ENCODE measurements around the gene KLHL13. TPM values are rescaled to one million over a fixed set of nuclear protein-coding genes. Genes with fewer than 3 reads are reported as not detected.
"Not testable (repeated sequence)": the region's sequence is repeated elsewhere in the genome, so short reads cannot be mapped to it uniquely, and the experiment has no call there.

KLHL13 gene
- total RNA-seq, 1 donor from 2014 or later = 1.2 TPM

DNA sequence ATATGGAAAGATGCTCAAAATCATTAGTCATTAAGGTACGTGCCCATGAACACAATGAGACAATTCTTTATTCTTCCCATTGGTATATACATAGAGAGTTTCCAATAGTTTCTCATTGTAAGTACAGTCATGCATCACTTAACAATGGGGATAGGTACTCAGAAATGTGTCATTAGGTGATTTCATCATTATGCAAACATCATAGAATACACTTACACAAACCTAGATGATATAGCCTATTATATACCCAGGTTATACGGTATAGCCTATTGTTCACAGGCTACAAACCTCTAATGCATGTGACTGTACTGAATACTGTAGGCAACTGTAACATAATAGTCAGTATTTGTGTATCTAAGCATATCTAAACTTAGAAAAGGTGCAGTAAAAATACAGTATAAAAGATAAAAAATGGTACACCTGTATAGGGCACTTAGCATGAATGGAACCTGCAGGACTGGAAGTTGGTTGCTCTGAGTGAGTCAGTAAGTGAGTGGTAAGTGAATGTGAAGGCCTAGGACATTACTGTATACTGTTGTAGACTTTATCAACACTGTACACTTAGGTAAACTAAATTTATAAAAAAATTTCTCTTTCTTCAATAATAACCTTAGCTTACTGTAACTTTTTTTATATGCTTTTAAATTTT, 49.6 kb downstream of the KLHL13 start:
- DNase-seq = no peak

DNA sequence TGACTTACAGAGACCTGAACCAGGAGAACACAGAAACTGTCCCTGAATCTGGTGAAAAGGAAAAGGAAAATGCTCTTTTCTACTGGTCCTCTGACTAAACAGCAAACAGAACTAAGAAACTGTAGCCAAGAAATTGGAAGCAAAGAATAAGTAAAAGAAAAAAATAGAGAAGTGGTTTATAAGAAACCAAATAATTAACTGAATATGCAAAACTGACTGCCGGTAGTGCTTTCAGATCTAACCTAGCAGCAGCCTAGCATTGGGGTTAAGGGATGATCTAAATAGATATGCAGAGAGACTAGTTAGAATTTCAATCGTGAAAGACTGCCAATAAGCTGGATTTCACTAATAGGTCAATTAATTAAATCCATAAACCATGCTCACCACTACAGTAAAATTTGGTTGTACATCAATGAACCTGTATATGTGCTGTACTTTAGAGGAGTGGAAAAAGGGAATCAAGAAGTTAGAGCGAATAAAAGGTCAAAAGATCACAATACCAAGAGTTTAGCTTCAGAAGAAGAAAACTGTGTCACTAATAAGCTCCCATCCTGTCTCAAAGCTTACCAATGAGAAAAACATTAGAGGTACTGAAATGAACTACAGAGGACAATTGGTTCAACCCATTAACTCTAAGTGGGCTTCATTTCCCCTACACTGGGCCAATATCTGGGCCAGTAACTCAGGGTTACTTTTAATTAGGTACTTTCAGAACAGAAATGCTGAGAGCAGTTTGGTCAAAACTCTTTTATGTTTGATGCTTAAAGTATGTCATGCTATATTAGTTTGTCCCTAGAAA, 53.6 kb downstream of the KLHL13 start:
- no peak for DNase-seq

DNA sequence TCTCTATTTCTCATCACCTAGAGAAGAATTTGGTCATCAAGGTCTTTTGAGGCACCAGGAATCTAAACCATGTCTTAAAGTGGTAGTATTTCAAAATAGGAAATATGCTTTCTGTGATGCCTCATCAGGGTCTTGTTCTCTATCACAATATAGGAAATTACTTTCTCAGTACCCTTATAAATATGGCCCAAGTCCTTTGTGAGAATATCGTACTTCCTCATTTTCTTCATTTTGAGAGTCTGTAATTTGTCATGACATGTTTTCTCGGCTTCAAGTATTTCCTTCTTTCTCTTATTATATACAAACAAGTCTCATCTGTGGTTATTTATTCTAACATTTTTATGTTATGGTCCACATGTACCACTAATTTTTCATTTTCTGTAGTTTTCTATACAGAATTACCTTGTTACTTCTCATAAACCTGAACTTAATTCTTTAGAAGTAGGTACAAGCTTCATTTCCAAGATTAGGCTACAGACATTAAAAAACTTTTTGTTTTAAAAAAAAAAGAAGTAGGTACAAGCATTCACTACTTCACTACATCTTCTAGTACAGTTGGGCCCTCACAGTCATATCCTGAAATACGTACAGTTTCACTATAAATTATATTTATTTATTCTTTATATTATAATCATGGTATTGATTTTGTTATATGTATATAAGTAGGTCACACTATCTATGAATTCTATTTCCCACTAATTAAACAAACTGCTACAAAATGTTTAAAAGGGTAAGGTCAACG, 54.4 kb downstream of the KLHL13 start:
- DNase-seq = no peak

DNA sequence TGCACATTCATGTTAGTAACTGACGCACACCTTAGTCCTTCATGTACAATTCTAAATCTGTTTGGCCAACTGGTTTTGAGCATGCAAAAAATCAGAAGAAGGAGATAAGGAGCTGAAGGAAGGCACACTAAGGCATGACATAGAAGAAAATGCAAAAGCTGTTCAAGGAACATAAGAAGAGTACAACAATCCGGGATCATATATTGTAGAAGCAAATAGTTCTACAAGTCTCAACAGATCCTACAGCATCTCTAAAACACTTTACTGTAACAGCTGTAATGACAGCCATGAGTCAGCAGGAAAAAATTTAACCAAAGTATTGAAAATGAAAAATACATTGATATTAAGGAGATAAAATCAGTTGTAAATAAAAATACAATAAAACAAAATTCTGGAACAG, 57.7 kb downstream of the KLHL13 start:
- DNase-seq = no peak

DNA sequence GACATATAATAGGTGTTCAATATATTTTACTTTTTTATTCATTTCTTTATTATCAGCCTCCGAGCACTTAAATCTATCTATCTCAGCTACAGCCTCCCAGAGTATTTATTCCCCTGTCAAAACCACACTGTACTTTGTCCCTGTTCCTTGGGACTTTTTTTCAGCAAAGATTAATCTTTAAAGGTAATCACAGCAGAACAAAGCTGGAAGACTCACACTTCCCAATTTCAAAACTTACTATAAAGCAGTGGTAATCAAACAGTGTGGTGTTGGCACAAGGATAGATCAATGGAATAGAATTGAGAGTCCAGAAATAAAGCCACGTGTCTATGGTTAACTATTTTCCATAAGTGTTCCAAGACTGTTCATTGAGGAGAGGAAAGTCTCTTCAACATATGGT, 59.7 kb downstream of the KLHL13 start:
- DNase-seq = no peak

DNA sequence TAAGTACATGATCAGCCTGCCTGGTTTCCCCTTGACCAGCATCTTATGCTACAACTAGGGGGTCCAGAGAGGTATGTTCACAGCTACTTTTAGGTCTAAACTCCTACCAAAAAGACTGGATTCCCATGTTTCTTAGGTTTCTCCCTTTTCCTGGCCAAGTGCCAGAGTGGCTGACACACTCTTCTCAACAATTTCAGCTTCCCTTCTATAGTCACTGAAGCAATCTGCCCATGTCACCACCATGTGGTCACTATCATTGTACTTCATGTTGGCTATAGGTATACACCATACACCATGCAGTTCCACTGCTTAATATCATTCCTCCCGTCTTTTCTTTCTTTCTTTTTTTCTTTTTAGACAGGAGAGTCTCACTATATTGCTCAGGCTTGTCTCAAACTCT, 66.9 kb downstream of the KLHL13 start:
- peak; percentile 0 for DNase-seq

DNA sequence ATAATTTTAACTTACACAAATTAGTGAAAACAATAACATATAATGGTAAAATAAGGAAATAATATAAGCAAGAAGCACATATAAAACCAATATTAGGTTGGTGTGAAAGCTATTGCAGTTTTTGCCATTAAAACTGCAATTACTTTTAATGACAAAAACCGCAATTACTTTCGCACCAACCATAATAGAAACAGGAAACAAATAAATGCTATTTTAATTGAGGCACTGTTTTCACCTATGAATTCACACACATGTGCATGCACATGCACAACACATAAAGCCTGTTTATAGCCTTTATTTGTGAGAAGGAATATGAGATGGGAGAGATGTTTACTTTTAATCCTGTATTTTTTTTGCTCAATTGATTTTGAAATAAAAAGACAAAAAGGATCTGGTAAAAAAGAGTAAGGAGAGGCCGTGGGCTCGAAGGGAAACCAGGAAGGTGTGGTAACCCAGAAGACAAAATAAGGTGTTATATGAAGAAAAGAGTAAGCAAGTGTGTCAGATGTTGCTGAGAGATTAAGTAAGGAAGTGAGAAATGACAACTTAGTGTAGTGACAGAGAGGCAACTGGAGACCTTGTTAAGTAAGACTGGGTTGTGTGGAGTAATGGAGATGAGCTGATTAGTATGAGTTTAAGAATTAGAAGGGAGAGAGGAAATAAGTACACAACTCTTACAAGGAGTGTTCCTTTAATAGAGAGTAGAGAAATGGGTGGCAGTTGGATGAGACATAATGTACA, 69.0 kb downstream of the KLHL13 start:
- DNase-seq = no peak

DNA sequence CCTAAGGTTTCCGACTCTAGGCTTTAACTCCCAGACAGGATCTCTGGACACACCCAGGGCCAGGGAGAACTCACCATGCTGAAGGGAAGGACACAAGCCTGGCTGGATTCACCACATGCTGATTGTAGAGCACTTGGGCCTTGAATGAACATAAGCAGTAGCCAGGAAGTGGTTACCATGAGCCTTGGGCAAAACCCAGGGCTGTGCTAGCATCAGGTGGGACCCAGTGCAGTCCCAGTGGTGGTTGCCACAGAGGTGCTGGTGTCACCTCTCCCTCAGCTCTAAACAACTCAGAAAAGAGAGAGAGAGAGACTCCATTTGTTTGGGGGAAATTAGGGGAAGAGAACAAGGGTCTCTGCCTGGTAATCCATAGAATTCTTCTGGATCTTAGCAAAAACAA, 77.0 kb downstream of the KLHL13 start:
- no peak for DNase-seq

DNA sequence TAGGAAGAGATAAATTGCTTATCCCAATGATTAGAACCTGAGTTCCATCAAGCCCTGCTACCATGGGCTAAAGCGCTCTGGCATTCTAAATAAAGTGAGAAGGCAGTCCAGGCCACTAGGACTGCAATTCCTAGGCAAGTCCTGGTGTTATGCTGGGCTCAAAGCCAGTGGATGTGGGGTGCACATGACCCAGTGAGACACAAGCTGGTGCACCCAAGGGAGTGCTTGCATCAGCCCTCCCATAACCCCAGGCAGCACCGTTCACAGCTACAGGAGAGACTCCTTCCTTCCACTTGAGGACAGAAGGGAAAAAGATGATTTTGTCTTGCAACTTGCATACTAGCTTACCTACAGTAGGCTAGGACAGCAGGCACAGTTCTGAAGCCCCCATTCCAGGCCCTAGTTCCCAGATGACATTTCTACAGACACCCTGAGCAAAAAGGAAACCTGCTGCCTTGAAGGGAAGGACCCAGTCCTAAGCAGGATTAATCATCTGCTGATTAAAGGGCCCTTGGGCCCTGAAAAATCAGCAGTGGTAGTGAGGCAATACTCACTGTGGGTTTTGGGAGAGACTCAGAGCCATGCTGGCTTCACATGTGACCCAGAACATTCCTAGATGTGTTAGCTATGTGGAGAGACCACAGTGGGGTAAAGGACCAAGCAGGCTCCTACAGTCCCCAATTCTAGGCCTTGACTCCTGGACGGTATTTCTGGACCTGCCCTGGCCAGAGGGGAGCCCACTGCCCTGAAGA, 77.8 kb downstream of the KLHL13 start:
- no peak for DNase-seq

DNA sequence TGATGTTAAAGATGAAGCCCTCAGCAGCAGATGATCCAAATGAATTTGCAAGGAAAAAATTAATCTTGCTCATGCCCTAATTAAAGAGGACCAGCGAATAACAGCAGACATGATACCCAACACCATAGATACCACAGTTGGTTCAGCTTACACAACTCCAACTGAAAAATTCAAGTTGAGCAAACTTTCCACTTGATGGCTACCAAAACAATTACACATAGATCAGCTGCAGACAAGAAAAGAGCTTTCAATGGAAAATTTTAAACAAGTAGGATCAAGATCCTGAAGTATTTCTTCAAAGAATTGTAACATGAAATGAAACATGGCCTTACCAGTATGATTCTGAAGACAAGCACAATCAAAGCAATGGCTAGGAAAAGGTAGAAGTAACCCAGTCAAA, 90.0 kb downstream of the KLHL13 start:
- no peak for DNase-seq

DNA sequence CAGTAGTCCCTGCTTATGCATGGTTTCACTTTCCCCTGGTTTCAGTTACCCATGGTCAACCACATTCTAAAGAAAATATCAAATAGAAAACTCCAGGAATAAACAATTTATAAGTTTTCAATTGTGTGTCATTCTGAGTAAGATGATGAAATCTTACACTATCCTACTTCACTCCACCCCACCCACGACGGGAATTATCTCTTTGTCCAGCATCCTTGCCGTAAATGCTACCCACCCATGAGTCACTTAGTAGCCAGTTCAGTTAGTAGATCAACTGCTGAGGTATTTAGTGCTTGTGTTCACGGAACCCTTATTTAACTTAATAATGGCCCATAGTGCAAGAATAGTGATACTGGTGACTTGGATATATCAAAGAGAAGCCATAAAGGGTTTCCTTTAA, 91.4 kb downstream of the KLHL13 start:
- no peak for DNase-seq

DNA sequence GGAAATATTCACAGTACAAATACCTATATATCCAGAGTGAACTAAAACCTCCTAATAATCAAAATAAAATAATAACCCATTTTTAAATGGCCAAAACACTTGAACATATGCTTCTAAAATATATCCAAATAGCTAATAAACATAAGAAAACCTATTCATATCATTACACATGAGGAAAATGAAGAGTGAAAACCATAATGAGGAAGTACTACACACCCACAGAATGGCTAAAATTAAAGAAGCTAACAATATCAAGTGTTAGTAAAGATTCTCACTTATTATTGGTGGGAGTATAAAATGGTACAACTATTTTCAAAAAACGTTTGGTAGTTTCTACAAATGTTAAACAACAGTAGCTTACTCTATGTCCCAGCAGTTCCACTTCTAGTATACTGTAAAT, 92.1 kb downstream of the KLHL13 start:
- DNase-seq = no peak

DNA sequence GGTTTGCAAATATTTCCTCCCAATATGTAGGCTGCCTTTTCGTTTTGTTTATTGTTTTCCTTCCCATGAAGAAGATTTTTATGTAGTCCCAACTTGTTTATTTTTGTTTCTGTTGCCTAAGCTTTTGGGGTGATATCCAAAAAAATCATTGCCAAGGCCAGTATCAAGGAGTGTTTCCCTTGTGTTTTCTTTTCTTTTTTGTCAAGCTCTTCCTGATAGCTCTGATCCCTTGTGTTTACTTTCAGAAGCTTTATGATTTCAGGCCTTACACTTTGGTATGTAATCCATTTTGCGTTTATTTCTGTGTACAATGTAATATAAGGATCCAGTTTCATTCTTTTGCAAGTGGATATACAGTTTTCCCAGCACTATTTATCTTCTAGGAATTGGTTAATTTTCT, 93.9 kb downstream of the KLHL13 start:
- no peak for DNase-seq

DNA sequence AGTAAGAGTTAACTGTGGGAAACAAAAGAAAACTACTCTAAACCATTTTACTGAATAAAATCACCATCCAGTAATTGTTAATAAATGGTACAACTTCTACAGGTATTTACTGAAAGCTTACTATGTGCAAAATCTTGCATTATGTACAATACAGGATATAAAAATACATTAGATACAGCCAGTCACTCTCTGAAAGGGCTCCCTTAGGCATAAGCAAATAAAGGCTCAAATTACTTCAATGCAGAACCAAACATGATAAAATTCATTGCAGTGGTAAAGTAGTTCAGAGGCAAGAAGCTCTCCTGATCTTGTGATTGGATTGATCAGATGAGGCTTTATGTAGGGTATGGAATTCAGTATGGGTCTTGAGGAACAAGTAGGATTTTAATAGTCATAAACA, 100.2 kb downstream of the KLHL13 start:
- no peak for DNase-seq

DNA sequence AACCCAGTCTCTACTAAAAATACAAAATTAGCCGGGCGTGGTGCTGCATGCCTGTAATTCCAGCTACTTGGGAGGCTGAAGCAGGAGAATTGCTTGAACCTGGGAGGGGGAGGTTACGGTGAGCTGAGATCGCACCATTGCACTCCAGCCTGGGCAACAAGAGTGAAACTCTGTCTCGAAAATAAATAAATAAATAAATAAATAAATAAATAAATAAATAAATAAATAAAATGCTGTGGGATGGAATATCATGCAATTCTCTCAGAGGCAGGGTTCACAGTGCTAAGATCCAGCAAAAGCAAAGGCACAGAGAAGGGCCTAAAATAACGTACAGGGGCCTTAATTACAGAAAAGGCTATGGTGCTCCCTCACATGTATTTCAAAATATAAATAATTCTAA, 114.2 kb downstream of the KLHL13 start:
- not testable (repeated sequence) for DNase-seq

DNA sequence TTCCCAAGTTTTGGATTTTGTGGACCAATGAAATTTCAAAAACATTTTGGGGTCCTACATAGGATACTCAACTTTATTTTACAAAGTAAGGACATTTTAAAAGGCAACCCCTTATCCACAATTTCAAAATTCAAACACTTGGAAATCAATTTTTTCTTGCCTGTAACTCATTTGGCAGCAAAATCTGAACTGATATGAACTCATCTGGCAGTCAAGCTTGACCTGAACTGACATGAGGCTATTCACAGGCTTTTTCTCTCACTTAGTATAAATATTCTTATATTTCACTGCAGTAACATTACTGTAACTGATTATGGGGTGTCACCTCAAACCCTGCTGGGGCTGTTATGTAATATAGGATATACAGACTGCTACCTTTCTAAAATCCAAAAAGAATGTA, 116.1 kb downstream of the KLHL13 start:
- DNase-seq = no peak

DNA sequence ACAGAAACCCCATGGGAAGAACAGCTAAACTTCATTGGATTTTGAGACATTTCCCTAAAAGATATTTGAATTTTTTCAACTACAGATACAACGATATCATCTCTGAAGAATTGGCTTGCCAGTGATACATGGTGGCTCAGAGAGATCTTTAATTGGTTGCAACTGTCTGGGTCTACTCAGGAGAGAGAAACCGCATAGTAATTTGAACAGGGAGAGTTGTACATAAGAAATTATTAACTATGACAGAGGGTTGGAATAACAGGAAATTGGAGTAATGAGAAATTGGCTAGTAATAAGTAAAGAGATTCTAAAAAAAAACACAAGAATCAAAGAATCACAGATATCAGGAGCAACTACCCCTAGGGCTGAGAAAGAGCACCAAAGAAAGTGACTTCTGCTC, 118.4 kb downstream of the KLHL13 start:
- DNase-seq = no peak

DNA sequence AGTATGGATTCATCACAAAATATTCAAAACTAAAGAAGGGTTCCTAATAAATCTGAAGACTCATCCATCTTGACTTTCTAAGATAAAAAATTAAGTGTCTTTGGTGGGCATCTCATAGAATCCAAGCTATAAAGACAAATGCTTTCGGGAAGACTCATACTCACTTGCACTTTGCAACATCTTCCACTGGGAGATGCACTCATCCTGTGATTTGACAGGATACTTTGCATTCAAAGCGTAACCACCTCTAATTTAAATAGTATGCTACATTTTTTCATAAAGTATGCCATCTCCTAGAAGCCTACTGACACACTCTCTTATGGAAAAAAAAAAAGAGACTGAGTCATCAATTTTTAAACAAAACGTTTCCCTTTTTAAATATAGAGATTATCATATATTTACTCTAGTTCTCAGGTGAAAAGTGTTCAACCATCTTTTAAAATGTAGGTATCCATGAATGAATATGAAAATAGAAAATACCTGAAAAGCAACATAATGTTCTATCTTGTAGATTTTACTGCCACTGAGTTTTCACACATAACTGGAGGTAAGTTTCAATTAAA, 119.6 kb downstream of the KLHL13 start:
- DNase-seq = peak; percentile 19

DNA sequence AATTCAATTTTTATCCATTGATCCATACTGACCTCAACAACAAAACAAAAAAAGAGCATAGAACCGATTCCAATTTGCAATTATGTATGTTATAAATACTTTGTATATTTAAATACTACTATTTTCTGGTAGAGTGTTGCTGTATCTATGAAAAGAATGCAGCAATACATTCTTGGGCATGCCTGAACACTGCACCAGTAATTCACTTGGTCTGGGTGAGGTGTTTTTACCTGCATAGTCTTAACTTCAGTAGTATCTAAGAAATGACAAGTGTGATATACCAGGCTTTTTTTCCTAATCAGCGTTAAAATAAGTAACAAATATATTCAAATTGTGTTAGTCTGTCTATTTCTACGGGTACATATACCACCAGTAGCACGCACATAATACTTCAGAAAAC, 120.2 kb downstream of the KLHL13 start:
- no peak for DNase-seq

DNA sequence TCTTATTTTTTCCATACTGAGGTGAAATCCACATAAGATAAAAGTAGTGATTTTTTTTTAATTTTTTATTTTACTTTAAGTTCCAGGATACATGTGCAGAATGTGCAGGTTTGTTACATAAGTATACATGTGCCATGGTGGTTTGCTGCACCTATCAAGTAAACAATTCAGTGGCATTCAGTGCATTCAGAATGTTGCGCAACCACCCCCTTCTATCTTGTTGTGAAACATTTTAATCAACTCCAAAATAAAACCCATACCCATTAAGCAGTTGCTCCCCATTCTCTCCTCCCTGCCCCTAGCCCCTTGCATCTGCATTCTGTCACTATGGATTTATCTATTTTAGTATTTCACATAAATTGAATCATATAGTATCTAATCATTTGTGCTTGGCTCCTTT, 121.2 kb downstream of the KLHL13 start:
- DNase-seq = no peak

DNA sequence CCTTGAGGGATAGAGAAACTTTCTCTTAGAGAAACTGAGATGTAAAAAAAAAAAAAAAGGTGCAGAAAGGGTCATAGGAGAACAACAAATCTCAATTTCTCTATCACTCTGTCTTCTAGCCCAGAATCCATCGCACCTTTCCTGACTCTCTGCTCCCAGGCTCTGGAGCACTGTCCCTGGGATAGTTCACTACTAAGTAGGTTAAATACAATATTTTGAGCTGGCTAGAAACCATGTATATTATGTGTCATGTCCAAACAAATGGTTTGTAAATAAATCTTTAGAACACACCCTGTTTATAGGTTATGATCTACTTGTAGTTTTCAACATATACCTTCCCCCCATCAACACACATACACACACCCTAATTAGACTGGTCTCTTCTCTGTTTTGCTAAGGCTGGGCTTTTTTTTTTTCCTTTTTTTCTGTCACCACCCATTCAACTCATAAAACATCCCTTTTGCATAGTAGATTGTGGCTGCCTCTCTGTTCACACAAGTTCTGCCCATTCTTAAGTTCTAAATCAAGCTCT, 124.4 kb downstream of the KLHL13 start:
- DNase-seq = no peak

DNA sequence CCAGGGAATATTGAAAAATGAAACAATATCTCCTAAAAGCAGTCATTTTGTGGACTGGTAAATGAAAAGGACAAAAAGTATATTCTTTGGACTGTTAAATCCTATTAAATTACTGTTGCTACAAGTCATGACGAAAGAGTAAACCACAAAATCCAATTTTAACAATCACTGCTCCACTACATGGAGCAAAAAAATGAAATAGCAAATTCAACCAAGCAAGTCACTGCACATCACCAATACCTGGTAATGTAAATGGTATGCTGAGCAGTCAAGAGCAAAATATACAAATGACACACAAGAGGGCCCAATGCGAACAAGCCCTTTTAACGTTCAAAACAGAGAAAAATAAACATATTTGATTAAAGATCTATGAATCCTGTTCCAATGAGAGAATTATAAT, 126.2 kb downstream of the KLHL13 start:
- DNase-seq = no peak
